ENCODE data around the gene DNAH9. TPM values are rescaled to one million over a fixed set of nuclear protein-coding genes. Genes with fewer than 3 reads are reported as not detected.

DNAH9 gene
- total and polyA plus RNA-seq, 2 of the 8 experiments (the other 6 are each of a cell fraction or from before 2014, with no cell fraction given): 0.21 to 0.86 TPM

DNA sequence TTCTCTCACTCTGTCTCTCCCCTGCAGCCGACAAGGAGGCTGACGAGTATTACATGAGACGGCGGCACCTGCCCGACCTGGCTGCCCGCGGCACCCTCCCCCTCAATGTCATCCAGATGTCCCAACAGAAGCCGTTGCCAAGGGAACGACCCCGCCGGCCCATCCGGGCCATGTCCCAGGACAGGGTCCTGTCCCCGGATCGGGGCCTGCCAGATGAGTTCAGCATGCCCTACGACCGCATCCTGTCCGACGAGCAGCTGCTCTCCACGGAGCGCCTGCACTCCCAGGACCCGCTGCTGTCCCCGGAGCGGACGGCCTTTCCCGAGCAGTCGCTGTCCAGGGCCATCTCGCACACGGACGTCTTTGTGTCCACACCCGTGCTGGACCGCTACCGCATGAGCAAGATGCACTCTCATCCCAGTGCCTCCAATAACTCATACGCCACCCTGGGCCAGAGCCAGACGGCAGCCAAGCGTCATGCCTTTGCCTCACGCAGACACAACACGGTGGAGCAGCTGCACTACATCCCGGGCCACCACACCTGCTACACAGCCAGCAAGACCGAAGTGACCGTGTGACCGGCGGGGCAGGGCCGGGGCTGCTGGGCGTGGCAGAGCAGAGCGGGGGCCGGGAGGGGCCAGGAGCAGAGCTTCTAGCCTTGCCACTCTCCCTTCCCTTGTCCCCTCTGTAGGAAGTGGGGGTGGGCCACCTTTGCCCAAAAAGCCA lies 40.4 kb upstream of the DNAH9 start:
- H2AFZ ChIP-seq (ENCODE audit: low read length): no peak overlapping the region
- no peak overlapping the region for H4K8ac ChIP-seq (ENCODE audit: extremely low read depth, insufficient read depth, low read length)
- H3K56ac ChIP-seq (replicated peaks; ENCODE audit: insufficient read length, low read depth, low read length): no peak overlapping the region
- H3K23me2 ChIP-seq (ENCODE audit: low read depth, low read length): no peaks in the 10 kb centered on the region; the same call in 1 of the 2 replicates
- POLR2A ChIA-PET (ENCODE audit: partially characterized antibody): no interaction called here
- no peaks in the 10 kb centered on the region for H3K79me1 ChIP-seq (ENCODE audit: low read depth, low read length)
- no peaks in the 10 kb centered on the region for H3K9me3 ChIP-seq (ENCODE audit: insufficient read depth in 2 of 2, low read depth in 1 of 2, low read length in 1 of 2)
- TF ChIP-seq SIRT6 (IDR thresholded peaks at IDR 0.05; ENCODE audit: low read length) (no peak), NANOG (IDR thresholded peaks at IDR 0.05; ENCODE audit: insufficient read depth, low read depth, low read length, poor library complexity, severe bottlenecking) (no peak), KDM1A (IDR thresholded peaks at IDR 0.05; ENCODE audit: borderline replicate concordance, low read length) (no peak), EP300 (IDR thresholded peaks at IDR 0.05; ENCODE audit: borderline replicate concordance in 1 of 2, low read depth in 2 of 2, low read length in 2 of 2) (no peak)
- H3K23ac ChIP-seq (ENCODE audit: insufficient read length): no peak overlapping the region
- no peaks in the 10 kb centered on the region for H3K79me2 ChIP-seq (ENCODE audit: control insufficient read depth in 1 of 2, insufficient read depth in 2 of 2, low read length in 2 of 2)
- no peak overlapping the region for H3K4me3 ChIP-seq (ENCODE audit: extremely low read depth in 1 of 4, insufficient read depth in 2 of 4, low read depth in 3 of 4, low read length in 4 of 4)
- no peak overlapping the region for H2BK120ac ChIP-seq (replicated peaks; ENCODE audit: low read depth, low read length)
- no peak overlapping the region for H4K91ac ChIP-seq (replicated peaks; ENCODE audit: insufficient read length, low read length)
- H3K27me3 ChIP-seq (replicated peaks in 1 of 4; ENCODE audit: control insufficient read depth in 3 of 4, extremely low read depth in 1 of 4, insufficient read depth in 3 of 4, low read length in 3 of 4): no peaks in the 10 kb centered on the region
- H2BK12ac ChIP-seq (ENCODE audit: low read depth, low read length): no peak overlapping the region
- no peak overlapping the region for H3K4ac ChIP-seq (replicated peaks; ENCODE audit: insufficient read length, low read depth, low read length)
- CTCF ChIA-PET (ENCODE audit: partially characterized antibody): interaction anchor here (1.0 kb wide), 1 partner anchor 12 kb away, joined by 3 read pairs; no protein-coding TSS in a partner anchor
- no peak overlapping the region for H2BK20ac ChIP-seq (ENCODE audit: low read length)
- no peak for DNase-seq (ENCODE audit: low read depth in 1 of 2, low spot score in 2 of 2)
- no peak overlapping the region for H3K14ac ChIP-seq (ENCODE audit: insufficient read length)
- no peak overlapping the region for H3K27ac ChIP-seq (ENCODE audit: low read depth, low read length)
- no peak overlapping the region for H3K9ac ChIP-seq (replicated peaks in 1 of 4; ENCODE audit: extremely low read depth in 1 of 4, low read depth in 3 of 4, low read length in 3 of 4)
- peaks cover 0 to 3% (median 0%) of the 10 kb centered on the region in 4 experiments; a peak in 3 of 7 replicates for H3K4me1 ChIP-seq (replicated peaks in 1 of 4; ENCODE audit: control insufficient read depth in 3 of 4, insufficient read depth in 4 of 4, low read length in 3 of 4)
- WGBS, 2 experiments (ENCODE audit: extremely low coverage in 1 of 2, insufficient coverage in 1 of 2, insufficient read length in 1 of 2, insufficient replicate concordance in 2 of 2, low coverage in 1 of 2, low lambda C conversion rate in 2 of 2, missing lambda C conversion rate in 1 of 2): 90% methylated on average over 36 of the region's 46 CpGs; no CpG with 5 or more reads in 1 of the 2 experiments
- no peak for FAIRE-seq
- H4K20me1 ChIP-seq (replicated peaks in 1 of 2; ENCODE audit: control insufficient read depth in 1 of 2, insufficient read depth in 2 of 2, low read length in 2 of 2): no peaks in the 10 kb centered on the region
- no peaks in the 10 kb centered on the region for H3K36me3 ChIP-seq (ENCODE audit: control insufficient read depth in 2 of 4, insufficient read depth in 4 of 4, low read length in 3 of 4)
- H4K5ac ChIP-seq (ENCODE audit: insufficient read length, low read depth, low read length): no peak overlapping the region
- H2BK5ac ChIP-seq (ENCODE audit: low read depth, low read length): no peak overlapping the region
- H2AK5ac ChIP-seq (ENCODE audit: low read depth, low read length): no peak overlapping the region
- no peak overlapping the region for H2BK15ac ChIP-seq (ENCODE audit: low read length)
- no peak overlapping the region for H3K18ac ChIP-seq (ENCODE audit: extremely low read depth, low read length)
- no peak overlapping the region for H3K4me2 ChIP-seq (ENCODE audit: insufficient read depth in 1 of 2, low read depth in 2 of 2, low read length in 2 of 2)

Data from H1 (cell line).